NCI-H345 (cell line): ENCODE measurements around the gene INTS4.
A peak's percentile ranks its signal among the peaks of the same experiment; 100 is the strongest.
"Not testable (repeated sequence)": the region's sequence is repeated elsewhere in the genome, so short reads cannot be mapped to it uniquely, and the experiment has no call there.

ENCODE experiments used
- DNase-seq: peaks from one replicate; lab custom pipeline; 2025; lab: John Stamatoyannopoulos, UW

Gene INTS4

GRCh38 chr11:78023426-78023825 lies 29.0 kb upstream of the INTS4 start:
- no peak for DNase-seq

- peak; percentile 82 for DNase-seq
These were observed 28.2 kb upstream of the INTS4 start, which contains the start of gene KCTD14 for GRCh38 chr11:78022397-78023396. TSS of gene KCTD14 (minus strand) at chr11:78023276. CDS start at chr11:78023249, 27 bp downstream.

GRCh38 chr11:78021611-78022010 lies 27.1 kb upstream of the INTS4 start:
- DNase-seq: no peak

- no peak for DNase-seq
These were observed 25.8 kb upstream of the INTS4 start for GRCh38 chr11:78020246-78020645.

GRCh38 chr11:78019808-78020207 lies 25.3 kb upstream of the INTS4 start:
- DNase-seq: no peak

- no peak for DNase-seq
These were observed 21.4 kb upstream of the INTS4 start for GRCh38 chr11:78015878-78016277.

GRCh38 chr11:78014937-78015520 lies 20.6 kb upstream of the INTS4 start:
- not testable (repeated sequence) for DNase-seq

GRCh38 chr11:78011301-78011700 lies 16.8 kb upstream of the INTS4 start:
- no peak for DNase-seq

- DNase-seq: no peak
These were observed 16.3 kb upstream of the INTS4 start for GRCh38 chr11:78010755-78011154.

GRCh38 chr11:78010304-78010703 lies 15.8 kb upstream of the INTS4 start:
- no peak for DNase-seq

- DNase-seq: no peak
These were observed 14.6 kb upstream of the INTS4 start for GRCh38 chr11:78009062-78009461.

GRCh38 chr11:78000193-78000592 lies 5.7 kb upstream of the INTS4 start:
- peak; percentile 75 for DNase-seq

GRCh38 chr11:77999446-78000030 lies 5.1 kb upstream of the INTS4 start:
- peak; percentile 44 for DNase-seq

GRCh38 chr11:77993902-77994301 lies 566 bp downstream of the INTS4 start:
- no peak for DNase-seq

- DNase-seq: no peak
These were observed 3.5 kb downstream of the INTS4 start for GRCh38 chr11:77990981-77991380.

GRCh38 chr11:77986456-77986855 lies 8.0 kb downstream of the INTS4 start:
- DNase-seq: not testable (repeated sequence)

GRCh38 chr11:77981346-77981947 lies 13.0 kb downstream of the INTS4 start:
- no peak for DNase-seq

GRCh38 chr11:77968337-77968736 lies 26.1 kb downstream of the INTS4 start:
- no peak for DNase-seq

GRCh38 chr11:77967753-77968152 lies 26.7 kb downstream of the INTS4 start:
- peak; percentile 13 for DNase-seq

GRCh38 chr11:77967121-77967520 lies 27.3 kb downstream of the INTS4 start:
- DNase-seq: no peak

- DNase-seq: no peak
These were observed 28.1 kb downstream of the INTS4 start for GRCh38 chr11:77966338-77966737.

GRCh38 chr11:77959434-77959833 lies 35.0 kb downstream of the INTS4 start:
- DNase-seq: no peak
